ENCODE results near the gene CLDN20. TPM values are rescaled to one million over a fixed set of nuclear protein-coding genes. Genes with fewer than 3 reads are reported as not detected.

CLDN20 gene
- total and polyA plus RNA-seq, 5 donors, result not detected

DNA sequence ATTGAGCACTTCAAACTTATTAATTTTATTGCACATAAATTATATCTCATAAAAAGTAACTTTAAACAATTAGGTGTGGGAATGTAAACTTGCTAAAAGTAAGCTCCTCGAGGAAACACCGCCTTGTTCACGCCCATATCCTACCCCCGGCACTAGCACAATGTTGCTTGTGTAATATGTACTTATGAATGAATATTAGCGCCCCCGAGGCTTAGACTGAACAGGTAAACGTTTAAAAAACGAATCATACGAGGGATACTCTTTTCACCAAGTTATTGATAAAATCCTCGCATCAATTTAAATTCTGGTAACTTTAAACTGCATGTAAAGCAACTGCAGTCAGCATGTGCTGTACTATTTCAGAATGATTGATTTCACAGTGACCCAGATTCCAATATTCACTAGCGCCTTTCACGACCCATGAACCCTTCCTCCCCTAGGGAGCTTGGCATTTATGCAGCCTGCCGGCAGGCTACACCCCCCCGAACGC, 49.8 kb downstream of the CLDN20 start:
- intact Hi-C loops (cut with DNase I), result loop anchor here in 1 of 4 donors (10.0 kb wide), 1 partner anchor 139 kb away; no protein-coding TSS in a partner anchor

DNA sequence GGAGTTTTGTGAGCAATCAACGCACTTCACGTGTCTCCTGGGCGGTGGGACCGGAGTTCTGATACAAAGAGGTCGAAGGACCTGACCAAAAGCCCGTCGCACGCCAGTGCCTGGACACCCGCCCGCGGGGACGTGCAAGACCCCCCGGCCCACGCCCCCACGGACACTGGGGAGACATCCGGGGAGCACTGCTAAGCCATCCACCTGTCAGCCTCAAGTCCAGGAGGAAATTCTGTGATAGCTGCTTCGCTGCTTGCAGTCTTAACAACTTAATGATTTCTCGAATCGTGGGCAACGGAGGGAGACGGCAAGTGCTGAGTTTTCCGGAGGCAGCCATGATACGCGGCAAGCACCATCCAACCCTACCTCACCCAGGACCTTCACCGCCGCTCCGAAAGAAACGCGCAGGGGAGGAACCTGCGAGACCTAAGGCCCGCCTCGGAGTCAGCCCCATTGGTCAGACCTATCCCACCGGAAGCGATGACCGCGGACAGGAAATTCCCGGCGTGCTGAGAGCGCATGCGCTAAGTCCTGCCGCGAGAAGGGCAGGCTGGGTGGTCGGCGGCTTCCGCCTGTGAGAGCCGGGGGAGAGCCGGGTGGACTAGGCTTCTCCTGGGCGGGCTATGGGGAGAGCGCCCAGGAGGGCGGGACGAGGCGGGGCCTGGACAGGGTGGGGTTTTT, 50.4 kb downstream of the CLDN20 start, which contains the start of gene TFB1M:
Gene TFB1M (minus strand): TSS at position 393 of the 681 bp plus-strand sequence. CDS start 56 bp downstream, at position 337.
- H3K27me3 ChIP-seq (ENCODE audit: control insufficient read depth, insufficient read depth), result no peaks in the 10 kb centered on the region
- under 1% methylated on average over 52 of the region's 52 CpGs for WGBS
- intact Hi-C loops (cut with DNase I), result loop anchor here in 1 of 4 donors (10.0 kb wide), 1 partner anchor 139 kb away; no protein-coding TSS in a partner anchor
- H3K4me3 ChIP-seq (ENCODE audit: low read length), result peak within 1 kb of the TSS; percentile 51
- no peaks in the 10 kb centered on the region for H3K9me3 ChIP-seq (ENCODE audit: control insufficient read depth, low read length)
- H3K4me1 ChIP-seq (ENCODE audit: control insufficient read depth, insufficient read depth, low read length), result no peaks in the 10 kb centered on the region
- ATAC-seq (peak; percentile 99 to 100), DNase-seq (peak; percentile 99 to 100 (median 99))
- H3K27ac ChIP-seq (ENCODE audit: low read length), result peak within 1 kb of the TSS; percentile 85

More for the DNA sequence above, 49.8 kb downstream of the CLDN20 start:
- Histone ChIP-seq H3K27me3 (ENCODE audit: control insufficient read depth, insufficient read depth) (no peaks in the 10 kb centered on the region), H3K27ac (ENCODE audit: low read length) (peak overlapping the region; percentile 27), H3K4me3 (ENCODE audit: low read length) (peak overlapping the region; percentile 51), H3K4me1 (ENCODE audit: control insufficient read depth, insufficient read depth, low read length) (no peaks in the 10 kb centered on the region), H3K9me3 (ENCODE audit: control insufficient read depth, low read length) (no peaks in the 10 kb centered on the region)
- no peak for ATAC-seq
- peak in 1 of 3 donors; percentile 38 for DNase-seq
- WGBS, result under 1% methylated on average over 15 of the region's 15 CpGs

DNA sequence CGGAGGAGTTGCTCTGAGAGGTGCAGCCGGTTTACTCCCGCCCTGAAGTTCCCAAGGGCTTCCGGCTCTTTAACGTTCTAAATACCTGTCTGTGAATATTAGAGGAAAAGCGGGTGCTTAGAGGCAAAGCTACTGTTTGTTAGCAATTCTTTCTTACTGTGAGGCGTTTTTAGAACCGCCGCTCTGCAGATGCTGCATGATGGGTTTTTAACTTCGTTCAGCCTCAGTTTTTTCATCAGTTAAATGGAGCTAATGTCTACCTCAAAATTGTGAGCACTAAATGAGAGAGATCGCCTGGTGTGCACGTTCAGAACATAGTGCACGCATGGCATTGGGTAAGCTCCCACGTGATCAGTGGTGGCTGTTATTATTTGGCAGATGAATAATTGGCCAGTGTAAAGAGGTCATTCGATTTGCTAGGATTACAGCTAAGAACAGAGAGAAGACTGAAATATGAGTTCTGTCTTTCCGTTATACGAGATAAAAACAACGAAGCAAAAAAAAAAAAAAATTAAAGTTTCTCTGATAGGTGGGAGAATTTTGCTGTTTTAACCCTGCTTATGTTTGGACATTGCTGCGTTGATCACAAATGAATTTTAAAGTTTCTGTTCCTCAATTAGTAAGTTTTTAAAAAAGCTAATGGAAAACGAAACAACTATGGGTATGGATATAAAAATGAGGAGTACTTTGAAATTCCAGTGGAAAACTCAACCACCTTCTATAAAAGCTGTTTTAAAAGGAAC, 51.1 kb downstream of the CLDN20 start:
- peak; percentile 64 to 78 (median 65) for DNase-seq
- peak; percentile 75 to 76 for ATAC-seq
- intact Hi-C loops (cut with DNase I), result loop anchor here in 2 of 4 donors (5.0 to 10.0 kb wide), 2 partner anchors 138 to 140 kb away; no protein-coding TSS in a partner anchor
- H3K27me3 ChIP-seq (ENCODE audit: control insufficient read depth, insufficient read depth), result no peaks in the 10 kb centered on the region
- H3K4me1 ChIP-seq (ENCODE audit: control insufficient read depth, insufficient read depth, low read length), result no peaks in the 10 kb centered on the region
- no peaks in the 10 kb centered on the region for H3K9me3 ChIP-seq (ENCODE audit: control insufficient read depth, low read length)
- peak overlapping the region; percentile 85 for H3K27ac ChIP-seq (ENCODE audit: low read length)
- 2% methylated on average over 20 of the region's 20 CpGs for WGBS
- peak overlapping the region; percentile 51 for H3K4me3 ChIP-seq (ENCODE audit: low read length)

DNA sequence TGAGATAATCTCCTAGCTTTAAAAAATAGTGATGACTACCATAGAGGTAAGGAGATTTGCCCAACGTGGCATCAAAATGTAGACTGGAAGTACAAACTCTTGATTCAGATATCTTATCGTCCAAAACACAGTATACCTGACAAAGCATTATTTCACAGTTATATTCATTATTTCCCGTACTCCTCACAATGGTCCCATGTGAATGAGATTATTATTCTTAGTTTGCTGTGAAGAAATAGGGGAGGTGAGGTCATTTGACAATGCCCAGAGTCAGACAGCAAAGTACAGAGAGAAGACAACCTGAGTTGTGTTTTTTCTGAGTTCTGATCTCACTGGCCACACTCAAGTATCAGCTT, 51.7 kb downstream of the CLDN20 start:
- intact Hi-C loops (cut with DNase I), result loop anchor here in 2 of 4 donors (5.0 to 10.0 kb wide), 2 partner anchors 138 to 141 kb away; no protein-coding TSS in a partner anchor
- Histone ChIP-seq H3K4me1 (ENCODE audit: control insufficient read depth, insufficient read depth, low read length) (no peaks in the 10 kb centered on the region), H3K27ac (ENCODE audit: low read length) (no peak overlapping the region), H3K9me3 (ENCODE audit: control insufficient read depth, low read length) (no peaks in the 10 kb centered on the region), H3K27me3 (ENCODE audit: control insufficient read depth, insufficient read depth) (no peaks in the 10 kb centered on the region), H3K4me3 (ENCODE audit: low read length) (peak overlapping the region; percentile 51)
- DNase-seq (no peak), ATAC-seq (no peak)
- 15% methylated on average over 3 of the region's 3 CpGs for WGBS

- Histone ChIP-seq H3K4me3 (ENCODE audit: low read length) (no peak overlapping the region), H3K4me1 (ENCODE audit: control insufficient read depth, insufficient read depth, low read length) (no peaks in the 10 kb centered on the region), H3K27me3 (ENCODE audit: control insufficient read depth, insufficient read depth) (no peaks in the 10 kb centered on the region), H3K27ac (ENCODE audit: low read length) (no peak overlapping the region), H3K9me3 (ENCODE audit: control insufficient read depth, low read length) (no peaks in the 10 kb centered on the region)
- 92% methylated on average over 1 of the region's 1 CpG for WGBS
- intact Hi-C loops (cut with DNase I), result loop anchor here in 2 of 4 donors (5.0 to 10.0 kb wide), 2 partner anchors 139 to 142 kb away; no protein-coding TSS in a partner anchor
- DNase-seq, result no peak
- no peak for ATAC-seq
These were observed 52.6 kb downstream of the CLDN20 start for GRCh38 chr6:155316419-155316818.

DNA sequence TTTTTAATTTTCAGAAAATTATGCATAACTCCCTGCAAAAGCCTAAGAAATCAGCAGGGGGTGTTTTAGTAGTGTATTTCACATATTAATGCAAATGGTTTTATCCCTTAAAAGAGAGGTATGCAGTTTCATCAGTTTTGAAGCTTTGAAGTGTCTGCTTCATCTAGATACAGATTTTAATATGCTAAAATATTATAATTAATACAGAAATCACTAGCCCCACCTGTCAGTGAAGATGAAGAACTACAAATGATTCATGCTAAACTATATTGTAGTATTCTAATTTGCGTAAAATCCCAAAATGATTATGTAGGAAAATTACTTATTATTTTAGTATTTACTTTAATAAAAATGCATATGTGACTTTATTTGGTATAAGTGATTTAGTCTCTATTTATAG, 53.4 kb downstream of the CLDN20 start:
- no peak for DNase-seq
- ATAC-seq, result no peak
- Histone ChIP-seq H3K27me3 (ENCODE audit: control insufficient read depth, insufficient read depth) (no peaks in the 10 kb centered on the region), H3K4me3 (ENCODE audit: low read length) (no peak overlapping the region), H3K4me1 (ENCODE audit: control insufficient read depth, insufficient read depth, low read length) (no peaks in the 10 kb centered on the region), H3K27ac (ENCODE audit: low read length) (no peak overlapping the region), H3K9me3 (ENCODE audit: control insufficient read depth, low read length) (no peaks in the 10 kb centered on the region)
- WGBS, result 77% methylated on average over 1 of the region's 1 CpG
- intact Hi-C loops (cut with DNase I), result loop anchor here in 2 of 4 donors (5.0 to 10.0 kb wide), 2 partner anchors 140 to 142 kb away; no protein-coding TSS in a partner anchor

- no peak for DNase-seq
- Histone ChIP-seq H3K9me3 (ENCODE audit: control insufficient read depth, low read length) (no peaks in the 10 kb centered on the region), H3K27me3 (ENCODE audit: control insufficient read depth, insufficient read depth) (no peaks in the 10 kb centered on the region), H3K27ac (ENCODE audit: low read length) (no peak overlapping the region), H3K4me3 (ENCODE audit: low read length) (no peak overlapping the region), H3K4me1 (ENCODE audit: control insufficient read depth, insufficient read depth, low read length) (no peaks in the 10 kb centered on the region)
- intact Hi-C loops (cut with DNase I), result loop anchor here in 3 of 4 donors (5.0 to 10.0 kb wide), 3 partner anchors 143 to 205 kb away; no protein-coding TSS in a partner anchor
- ATAC-seq, result no peak
- WGBS, result 81% methylated on average over 4 of the region's 4 CpGs
These were observed 56.1 kb downstream of the CLDN20 start for GRCh38 chr6:155319902-155320301.

DNA sequence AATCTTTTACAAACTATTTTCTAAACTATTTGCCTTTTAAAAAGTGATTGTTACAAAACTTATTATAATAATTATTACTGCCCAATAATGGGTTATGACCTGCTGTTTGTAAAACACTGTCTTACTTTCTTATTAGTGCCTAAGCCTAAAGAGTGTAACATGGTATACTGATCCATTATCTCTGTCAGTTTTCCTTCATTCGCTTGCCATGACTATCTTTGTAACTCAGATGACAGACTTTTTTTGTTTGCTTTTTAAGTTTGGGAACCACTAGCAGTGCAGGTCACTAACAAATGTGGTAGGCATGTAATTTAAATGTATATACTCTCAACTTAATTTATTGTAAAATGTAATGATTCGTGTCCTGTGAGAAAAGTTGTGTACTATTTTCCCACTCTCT, 60.4 kb downstream of the CLDN20 start:
- Histone ChIP-seq H3K27me3 (ENCODE audit: control insufficient read depth, insufficient read depth) (no peaks in the 10 kb centered on the region), H3K9me3 (ENCODE audit: control insufficient read depth, low read length) (no peaks in the 10 kb centered on the region), H3K4me3 (ENCODE audit: low read length) (no peak overlapping the region), H3K4me1 (ENCODE audit: control insufficient read depth, insufficient read depth, low read length) (no peaks in the 10 kb centered on the region), H3K27ac (ENCODE audit: low read length) (no peak overlapping the region)
- DNase-seq (no peak), ATAC-seq (no peak)
- intact Hi-C loops (cut with DNase I), result loop anchor here in 1 of 4 donors (10.0 kb wide), 1 partner anchor 201 kb away; no protein-coding TSS in a partner anchor
- WGBS, result 86% methylated on average over 2 of the region's 2 CpGs

DNA sequence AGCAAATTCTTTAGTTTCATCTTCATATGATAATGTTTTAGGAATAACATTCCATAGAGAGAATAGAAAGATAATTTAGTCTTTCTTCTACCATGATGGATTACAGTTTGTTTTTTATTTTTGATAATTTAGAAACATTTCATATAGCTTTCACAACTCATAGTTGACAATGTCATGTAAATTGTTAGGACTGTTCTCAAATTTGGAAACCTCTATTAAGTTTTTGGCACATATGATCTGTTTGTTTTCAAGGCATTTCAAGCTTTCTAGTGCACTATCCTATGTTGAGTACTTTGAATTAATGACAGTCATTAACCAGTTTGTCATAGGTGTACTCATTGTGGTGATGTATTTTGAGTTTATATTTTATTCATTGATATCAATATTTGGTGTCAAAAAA, 61.2 kb downstream of the CLDN20 start:
- intact Hi-C loops (cut with DNase I), result loop anchor here in 2 of 4 donors (5.0 to 10.0 kb wide), 2 partner anchors 200 to 207 kb away; no protein-coding TSS in a partner anchor
- DNase-seq (no peak), ATAC-seq (no peak)
- Histone ChIP-seq H3K4me1 (ENCODE audit: control insufficient read depth, insufficient read depth, low read length) (no peaks in the 10 kb centered on the region), H3K4me3 (ENCODE audit: low read length) (no peak overlapping the region), H3K27ac (ENCODE audit: low read length) (no peak overlapping the region), H3K27me3 (ENCODE audit: control insufficient read depth, insufficient read depth) (no peaks in the 10 kb centered on the region), H3K9me3 (ENCODE audit: control insufficient read depth, low read length) (no peaks in the 10 kb centered on the region)

DNA sequence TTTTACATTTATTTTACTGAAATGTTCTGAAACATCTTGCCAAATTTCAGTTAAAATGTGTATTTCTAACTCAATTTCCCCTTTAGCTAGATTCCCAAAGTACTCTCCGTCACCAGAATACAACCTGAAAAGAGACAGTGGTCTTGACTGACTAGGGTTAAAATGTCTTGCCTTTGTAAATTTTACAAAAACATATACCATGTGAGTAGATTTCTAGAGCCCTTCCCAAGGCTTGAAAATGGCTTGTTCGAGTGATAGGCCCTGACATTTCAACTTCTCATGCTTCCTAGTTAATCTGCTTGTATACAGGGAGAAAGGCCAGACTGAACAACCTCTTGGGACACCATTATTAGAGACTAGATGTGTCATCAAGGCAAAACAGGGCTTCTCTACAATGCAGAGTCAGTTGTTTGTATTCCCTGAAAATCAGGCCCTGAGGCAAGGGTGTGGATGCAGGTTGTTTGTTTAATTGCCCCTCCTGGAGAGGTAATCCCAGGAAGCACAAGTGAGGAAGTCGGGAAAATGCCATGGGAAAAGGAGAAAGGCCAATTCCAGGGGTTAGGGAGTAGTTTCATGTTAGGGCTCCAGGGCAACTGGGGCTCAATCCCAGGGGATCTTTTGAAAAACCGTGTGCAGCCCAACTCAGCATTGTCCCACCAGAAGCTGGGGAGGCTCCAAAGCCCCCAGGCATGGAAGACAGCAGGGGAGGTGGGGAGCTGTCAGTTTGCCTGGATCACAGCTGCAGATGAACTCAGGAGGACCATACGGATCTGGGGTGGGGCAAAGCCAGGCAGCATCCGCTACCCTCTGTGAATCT, 62.1 kb downstream of the CLDN20 start:
- DNase-seq, result no peak
- Histone ChIP-seq H3K9me3 (ENCODE audit: control insufficient read depth, low read length) (no peaks in the 10 kb centered on the region), H3K4me1 (ENCODE audit: control insufficient read depth, insufficient read depth, low read length) (no peaks in the 10 kb centered on the region), H3K4me3 (ENCODE audit: low read length) (no peak overlapping the region), H3K27me3 (ENCODE audit: control insufficient read depth, insufficient read depth) (no peaks in the 10 kb centered on the region), H3K27ac (ENCODE audit: low read length) (no peak overlapping the region)
- 71% methylated on average over 6 of the region's 6 CpGs for WGBS
- no peak for ATAC-seq
- intact Hi-C loops (cut with DNase I), result loop anchor here in 2 of 4 donors (5.0 to 10.0 kb wide), 2 partner anchors 199 to 206 kb away; no protein-coding TSS in a partner anchor

Data from right cardiac atrium (tissue), 5 donors.